NCI-H2196 treated with DMSO at 0.1 percent for 48 hours (cell line): Measurements from ENCODE around the gene TAF11L12.
"Not testable (repeated sequence)": the region's sequence is repeated elsewhere in the genome, so short reads cannot be mapped to it uniquely, and the experiment has no call there.

Experiments used
- DNase-seq: peaks from one replicate; lab custom pipeline; 2025; ENCODE audit not compliant: unreplicated experiment; lab: John Stamatoyannopoulos, UW

Gene TAF11L12

DNA sequence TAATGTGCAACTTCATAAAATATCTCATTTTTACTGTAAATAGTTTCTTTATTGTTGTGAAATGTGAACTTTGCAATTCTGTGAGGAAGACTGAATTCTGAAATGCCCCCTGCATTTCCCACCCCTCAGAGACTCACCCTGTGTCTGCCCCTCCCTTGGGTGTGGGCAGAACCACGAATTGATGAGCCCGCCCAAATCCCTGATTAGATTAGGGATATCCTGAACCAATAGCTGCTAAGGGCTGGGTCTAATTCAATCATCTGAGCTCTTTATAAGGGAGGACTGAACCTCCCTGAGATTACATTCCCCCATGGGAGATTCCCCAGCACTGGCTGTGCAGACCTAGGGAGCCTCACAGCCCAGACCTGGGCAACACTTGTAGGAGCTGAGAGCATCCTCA, at the start of gene TAF11L12:
TSS of gene TAF11L12 (plus strand) at position 301 of the 400 bp plus-strand sequence.
- not testable (repeated sequence) for DNase-seq

DNA sequence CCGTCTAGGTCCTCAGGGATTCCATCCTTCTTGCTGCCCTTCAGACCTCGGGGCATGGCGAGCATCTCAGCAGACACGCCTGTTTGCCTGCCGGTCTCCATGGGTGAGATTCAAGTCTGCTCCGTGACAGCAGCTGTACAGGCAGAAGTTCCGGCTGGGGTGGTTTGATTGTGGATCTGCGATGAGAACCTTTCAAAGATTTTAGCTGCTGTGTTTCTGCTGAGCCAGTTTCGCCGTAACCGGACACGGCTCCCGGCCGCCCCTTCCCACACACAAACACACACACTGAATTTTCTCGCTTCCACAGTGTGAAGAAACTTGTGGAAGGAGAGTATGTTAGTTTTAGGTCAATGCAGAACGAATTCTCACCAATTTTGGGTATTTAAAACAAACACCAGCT, 24.5 kb upstream of the TAF11L12 start, which contains the start of gene TAF11L7:
TSS of gene TAF11L7 (minus strand) at position 101 of the 400 bp plus-strand sequence.
- DNase-seq: not testable (repeated sequence)

DNA sequence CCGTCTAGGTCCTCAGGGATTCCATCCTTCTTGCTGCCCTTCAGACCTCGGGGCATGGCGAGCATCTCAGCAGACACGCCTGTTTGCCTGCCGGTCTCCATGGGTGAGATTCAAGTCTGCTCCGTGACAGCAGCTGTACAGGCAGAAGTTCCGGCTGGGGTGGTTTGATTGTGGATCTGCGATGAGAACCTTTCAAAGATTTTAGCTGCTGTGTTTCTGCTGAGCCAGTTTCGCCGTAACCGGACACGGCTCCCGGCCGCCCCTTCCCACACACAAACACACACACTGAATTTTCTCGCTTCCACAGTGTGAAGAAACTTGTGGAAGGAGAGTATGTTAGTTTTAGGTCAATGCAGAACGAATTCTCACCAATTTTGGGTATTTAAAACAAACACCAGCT, 19.3 kb upstream of the TAF11L12 start, which contains the start of gene TAF11L8:
TSS of gene TAF11L8 (minus strand) at position 101 of the 400 bp plus-strand sequence.
- not testable (repeated sequence) for DNase-seq

DNA sequence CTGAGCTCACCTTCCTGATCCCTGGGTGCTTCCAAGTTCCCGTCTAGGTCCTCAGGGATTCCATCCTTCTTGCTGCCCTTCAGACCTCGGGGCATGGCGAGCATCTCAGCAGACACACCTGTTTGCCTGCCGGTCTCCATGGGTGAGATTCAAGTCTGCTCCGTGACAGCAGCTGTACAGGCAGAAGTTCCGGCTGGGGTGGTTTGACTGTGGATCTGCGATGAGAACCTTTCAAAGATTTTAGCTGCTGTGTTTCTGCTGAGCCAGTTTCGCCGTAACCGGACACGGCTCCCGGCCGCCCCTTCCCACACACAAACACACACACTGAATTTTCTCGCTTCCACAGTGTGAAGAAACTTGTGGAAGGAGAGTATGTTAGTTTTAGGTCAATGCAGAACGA, 15.9 kb upstream of the TAF11L12 start, which contains the start of gene TAF11L9:
TSS of gene TAF11L9 (minus strand) at position 140 of the 400 bp plus-strand sequence.
- not testable (repeated sequence) for DNase-seq

DNA sequence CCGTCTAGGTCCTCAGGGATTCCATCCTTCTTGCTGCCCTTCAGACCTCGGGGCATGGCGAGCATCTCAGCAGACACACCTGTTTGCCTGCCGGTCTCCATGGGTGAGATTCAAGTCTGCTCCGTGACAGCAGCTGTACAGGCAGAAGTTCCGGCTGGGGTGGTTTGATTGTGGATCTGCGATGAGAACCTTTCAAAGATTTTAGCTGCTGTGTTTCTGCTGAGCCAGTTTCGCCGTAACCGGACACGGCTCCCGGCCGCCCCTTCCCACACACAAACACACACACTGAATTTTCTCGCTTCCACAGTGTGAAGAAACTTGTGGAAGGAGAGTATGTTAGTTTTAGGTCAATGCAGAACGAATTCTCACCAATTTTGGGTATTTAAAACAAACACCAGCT, 12.5 kb upstream of the TAF11L12 start, which contains the start of gene TAF11L10:
TSS of gene TAF11L10 (minus strand) at position 101 of the 400 bp plus-strand sequence.
- DNase-seq: not testable (repeated sequence)

DNA sequence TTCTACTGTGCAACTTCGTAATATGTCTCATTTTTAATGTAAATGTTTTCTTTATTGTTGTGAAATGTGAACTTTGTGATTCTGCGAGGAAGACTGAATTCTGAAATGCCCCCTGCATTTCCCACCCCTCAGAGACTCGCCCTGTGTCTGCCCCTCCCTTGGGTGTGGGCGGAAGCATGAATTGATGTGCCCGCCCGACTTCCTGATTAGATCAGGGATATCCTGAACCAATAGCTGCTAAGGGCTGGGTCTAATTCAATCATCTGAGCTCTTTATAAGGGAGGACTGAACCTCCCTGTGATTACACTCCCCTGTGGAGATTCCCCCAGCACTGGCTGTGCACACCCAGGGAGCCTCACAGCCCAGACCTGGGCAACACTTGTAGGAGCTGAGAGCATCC, 6.3 kb upstream of the TAF11L12 start, which contains the start of gene TAF11L11:
TSS of gene TAF11L11 (plus strand) at position 304 of the 400 bp plus-strand sequence.
- not testable (repeated sequence) for DNase-seq

DNA sequence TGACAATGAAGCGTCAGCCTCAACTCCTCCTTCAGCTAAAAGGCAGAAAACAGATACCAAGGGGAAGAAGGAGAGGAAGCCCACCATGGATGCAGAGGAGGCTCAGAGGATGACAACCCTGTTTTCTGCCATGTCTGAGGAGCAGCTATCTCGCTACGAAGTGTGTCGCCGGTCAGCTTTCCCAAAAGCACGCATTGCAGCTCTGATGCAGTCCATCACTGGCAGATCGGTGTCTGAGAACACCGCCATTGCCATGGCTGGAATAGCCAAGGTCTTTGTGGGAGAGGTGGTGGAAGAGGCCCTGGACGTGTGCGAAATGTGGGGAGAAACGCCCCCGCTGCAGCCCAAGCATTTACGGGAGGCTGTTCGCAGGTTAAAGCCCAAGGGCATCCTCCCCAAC, 5.2 kb upstream of the TAF11L12 start:
- DNase-seq: no peak

DNA sequence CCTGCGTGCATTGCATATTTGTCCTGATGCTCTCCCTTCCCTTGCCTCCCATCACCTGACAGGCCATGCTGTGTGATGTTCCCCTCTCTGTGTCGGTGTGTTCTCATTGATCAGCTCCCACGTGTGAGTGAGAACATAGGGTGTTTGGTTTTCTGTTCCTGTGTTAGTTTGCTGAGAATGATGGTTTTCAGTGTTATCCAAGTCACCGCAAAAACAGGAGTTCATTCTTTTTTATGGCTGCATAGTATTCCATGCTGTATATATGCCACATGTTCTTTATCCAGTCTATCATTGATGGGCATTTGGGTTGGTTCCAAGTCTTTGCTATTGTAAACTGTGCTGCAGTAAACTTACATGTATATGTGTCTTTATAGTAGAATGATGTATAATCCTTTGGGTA, 2.7 kb upstream of the TAF11L12 start:
- not testable (repeated sequence) for DNase-seq

DNA sequence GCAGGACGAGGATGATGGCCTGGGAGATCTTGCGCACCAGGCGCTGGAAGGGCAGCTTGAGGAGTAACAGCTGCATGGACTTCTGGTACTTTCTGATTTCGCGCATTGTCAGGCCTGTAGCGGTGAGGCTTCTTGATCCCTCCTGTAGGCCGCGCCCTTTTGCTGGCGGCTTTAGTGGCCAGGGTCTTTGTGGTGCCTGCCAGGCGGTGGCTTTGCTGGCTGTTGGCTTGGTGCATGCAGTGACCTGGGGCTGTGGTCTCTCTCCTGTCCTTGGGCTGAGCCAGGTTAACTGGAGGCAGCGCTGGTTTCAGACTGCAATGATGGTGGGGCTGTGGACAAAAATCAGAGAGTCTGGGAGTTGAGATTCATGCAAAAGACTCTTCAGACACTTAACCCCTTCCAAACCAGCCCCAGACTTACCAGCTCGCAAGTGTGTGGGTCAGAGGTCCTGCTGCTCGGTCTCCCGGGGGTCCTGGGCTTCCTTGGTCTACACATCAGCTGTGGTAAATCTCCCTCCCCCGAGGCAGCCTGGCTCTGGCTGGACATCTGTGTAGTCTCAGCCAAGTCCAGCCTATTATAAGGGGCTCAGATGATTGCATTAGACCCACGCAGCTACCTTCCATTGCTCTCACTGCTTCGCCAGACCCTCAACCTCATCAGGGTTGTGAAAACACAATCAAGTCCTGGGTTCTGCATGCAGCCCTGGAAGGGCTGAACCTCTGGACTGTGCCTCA, 4.8 kb downstream of the TAF11L12 start:
- DNase-seq: no peak

DNA sequence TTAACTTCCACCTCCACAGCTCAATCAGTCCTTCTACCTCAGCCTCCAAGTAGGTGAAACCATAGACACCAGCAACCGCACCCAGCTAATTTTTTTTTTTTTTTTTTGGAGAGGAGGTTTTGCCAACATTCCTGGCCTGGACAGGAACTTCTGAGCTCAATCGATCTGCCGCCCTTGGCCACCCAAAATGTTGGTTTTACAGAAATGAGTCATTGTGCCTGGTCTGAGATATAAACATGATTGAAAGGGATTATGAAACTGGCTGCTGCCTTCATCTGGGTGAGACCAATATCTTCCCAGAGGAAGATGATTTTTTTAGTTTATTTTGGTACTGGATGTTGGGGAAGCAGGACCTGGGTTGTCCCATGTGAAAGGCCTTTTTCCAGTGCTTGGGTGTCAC, 9.2 kb downstream of the TAF11L12 start:
- no peak for DNase-seq

DNA sequence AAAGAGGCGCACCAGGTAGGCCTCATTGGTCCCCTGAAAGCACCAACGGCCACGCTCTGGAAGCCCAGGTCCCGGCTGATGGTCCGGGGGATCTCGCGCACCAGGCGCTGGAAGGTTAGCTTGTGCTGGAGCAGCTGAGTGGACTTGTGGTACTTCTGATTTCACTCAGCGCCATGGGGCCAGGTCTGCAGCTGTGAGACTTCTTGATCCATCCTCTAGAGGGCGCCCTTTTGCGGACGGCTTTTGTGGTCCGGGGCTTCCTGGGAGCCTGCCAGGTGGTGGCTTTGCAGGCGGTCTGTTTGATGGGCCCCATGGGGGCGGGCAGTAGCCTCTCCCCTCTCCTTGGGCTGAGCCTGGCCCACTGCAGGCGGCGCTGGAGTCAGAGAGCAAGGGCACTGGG, 10.4 kb downstream of the TAF11L12 start:
- no peak for DNase-seq

DNA sequence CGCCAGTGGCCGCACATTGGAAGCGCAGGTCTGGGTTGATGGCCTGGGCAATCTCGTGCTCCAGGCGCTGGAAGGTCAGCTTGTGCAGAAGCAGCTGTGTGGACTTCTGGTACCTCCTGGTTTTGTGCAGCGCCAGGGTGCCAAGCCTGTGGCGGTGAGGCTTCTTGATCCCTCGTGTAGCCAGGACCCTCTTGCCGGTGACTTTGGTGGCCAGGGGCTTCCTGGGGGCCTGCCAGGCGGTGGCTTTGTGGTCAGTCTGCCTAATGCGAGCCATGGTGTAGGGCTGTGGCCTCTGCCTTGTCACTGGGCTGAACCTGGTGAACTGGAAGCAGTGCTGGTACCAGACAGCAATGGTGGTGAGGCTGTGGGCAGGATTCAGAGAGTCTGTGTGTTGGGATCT, 15.5 kb downstream of the TAF11L12 start:
- DNase-seq: no peak

DNA sequence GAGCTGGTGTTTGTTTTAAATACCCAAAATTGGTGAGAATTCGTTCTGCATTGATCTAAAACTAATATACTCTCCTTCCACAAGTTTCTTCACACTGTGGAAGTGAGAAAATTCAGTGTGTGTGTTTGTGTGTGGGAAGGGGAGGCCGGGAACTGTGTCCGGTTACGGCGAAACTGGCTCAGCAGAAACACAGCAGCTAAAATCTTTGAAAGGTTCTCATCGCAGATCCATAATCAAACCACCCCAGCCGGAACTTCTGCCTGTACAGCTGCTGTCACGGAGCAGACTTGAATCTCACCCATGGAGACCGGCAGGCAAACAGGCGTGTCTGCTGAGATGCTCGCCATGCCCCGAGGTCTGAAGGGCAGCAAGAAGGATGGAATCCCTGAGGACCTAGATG, 21.6 kb downstream of the TAF11L12 start, which contains the start of gene TAF11L13:
TSS of gene TAF11L13 (plus strand) at position 301 of the 400 bp plus-strand sequence.
- DNase-seq: not testable (repeated sequence)

DNA sequence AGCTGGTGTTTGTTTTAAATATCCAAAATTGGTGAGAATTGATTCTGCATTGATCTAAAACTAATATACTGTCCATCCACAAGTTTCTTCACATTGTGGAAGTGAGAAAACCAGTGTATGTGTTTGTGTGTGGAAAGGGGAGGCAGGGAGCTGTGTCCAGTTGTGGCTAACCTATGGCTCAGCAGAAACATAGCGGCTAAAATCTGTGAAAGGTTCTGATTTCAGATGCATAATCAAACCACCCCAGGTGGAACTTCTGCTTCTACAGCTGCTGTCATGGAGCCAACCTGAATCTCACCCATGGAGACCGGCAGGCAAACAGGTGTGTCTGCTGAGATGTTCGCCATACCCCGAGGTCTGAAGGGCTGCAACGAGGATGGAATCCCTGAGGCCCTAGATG, 24.0 kb downstream of the TAF11L12 start, which contains the start of gene TAF11L14:
TSS of gene TAF11L14 (plus strand) at position 301 of the 400 bp plus-strand sequence.
- no peak for DNase-seq

DNA sequence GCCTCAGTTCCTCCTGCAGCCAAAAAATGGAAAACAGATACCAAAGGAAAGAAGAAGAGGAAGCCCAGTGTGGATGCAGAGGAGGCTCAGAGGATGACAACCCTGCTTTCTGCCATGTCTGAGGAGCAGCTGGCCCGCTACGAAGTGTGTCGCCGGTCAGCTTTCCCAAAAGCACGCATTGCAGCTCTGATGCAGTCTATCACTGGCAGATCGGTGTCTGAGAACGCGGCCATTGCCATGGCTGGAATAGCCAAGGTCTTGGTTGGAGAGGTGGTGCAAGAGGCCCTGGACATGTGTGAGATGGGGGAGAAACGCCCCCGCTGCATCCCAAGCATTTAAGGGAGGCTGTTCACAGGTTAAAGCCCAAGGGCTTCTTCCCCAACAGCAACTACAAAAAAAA, 39.0 kb downstream of the TAF11L12 start:
- not testable (repeated sequence) for DNase-seq

DNA sequence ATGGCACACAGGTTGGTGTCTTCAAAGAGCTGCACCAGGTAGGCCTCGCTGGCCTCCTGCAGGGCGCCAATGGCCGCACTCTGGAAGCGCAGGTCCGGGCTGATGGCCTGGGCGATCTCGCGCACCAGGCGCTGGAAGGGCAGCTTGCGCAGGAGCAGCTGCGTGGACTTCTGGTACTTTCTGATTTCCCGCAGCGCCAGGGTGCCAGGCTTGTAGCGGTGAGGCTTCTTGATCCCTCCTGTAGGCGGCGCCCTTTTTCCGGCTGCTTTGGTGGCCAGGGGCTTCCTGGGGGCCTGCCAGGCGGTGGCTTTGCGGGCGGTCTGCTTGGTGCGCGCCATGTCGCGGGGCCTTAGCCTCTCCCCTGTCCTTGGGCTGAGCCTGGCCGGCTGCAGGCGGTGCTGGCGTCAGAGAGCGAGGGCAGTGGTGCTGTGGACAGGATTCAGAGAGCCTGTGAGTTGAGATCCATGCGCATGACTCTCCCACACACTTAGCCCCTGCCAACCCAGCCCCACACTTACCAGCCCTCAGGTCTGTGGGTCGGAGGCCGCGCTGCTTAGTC, 45.1 kb downstream of the TAF11L12 start:
- not testable (repeated sequence) for DNase-seq

DNA sequence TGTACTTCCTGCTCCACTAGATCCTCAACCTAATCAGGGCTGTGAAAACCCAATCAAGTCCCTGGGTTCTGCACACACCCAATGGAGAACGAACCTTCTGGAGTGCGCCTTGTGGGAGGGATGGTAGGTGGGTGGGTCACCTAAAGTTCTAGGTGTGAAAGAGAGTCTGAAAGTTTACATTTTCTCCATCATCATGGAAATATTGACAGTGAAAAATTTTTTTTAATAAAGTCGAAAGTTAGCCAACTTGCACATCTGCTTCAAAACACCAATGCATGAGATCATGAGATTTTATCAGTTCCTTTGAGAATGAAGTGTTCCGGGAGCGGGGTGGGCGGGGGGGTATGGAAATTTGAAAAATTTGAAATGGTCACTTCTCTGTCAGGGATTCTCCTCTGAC, 45.7 kb downstream of the TAF11L12 start:
- DNase-seq: no peak
